ENCODE measurements around the gene MRC2.

MRC2 gene

GRCh38 chr17:62664336-62665120 lies 37.1 kb downstream of the MRC2 start:
- Histone ChIP-seq H3K9me3 (ENCODE audit: insufficient read depth, low read length, severe bottlenecking) (peaks cover 10% of the 10 kb centered on the region), H3K79me2 (ENCODE audit: insufficient read depth, low read length) (no peaks in the 10 kb centered on the region), H3K4me1 (ENCODE audit: insufficient read depth, low read length) (no peaks in the 10 kb centered on the region), H3K9ac (ENCODE audit: low read depth, low read length) (no peak overlapping the region), H3K4me3 (ENCODE audit: low read depth in 1 of 2, low read length in 2 of 2) (no peak overlapping the region), H3K27me3 (ENCODE audit: insufficient read depth, low read length, poor library complexity) (no peaks in the 10 kb centered on the region), H3K36me3 (ENCODE audit: insufficient read depth, low read length) (no peaks in the 10 kb centered on the region), H3K4me2 (ENCODE audit: insufficient read depth, low read length) (no peak overlapping the region), H4K20me1 (ENCODE audit: insufficient read depth, low read length) (no peaks in the 10 kb centered on the region), H3K27ac (ENCODE audit: low read length) (no peak overlapping the region), H2AFZ (ENCODE audit: low read depth, low read length) (no peak overlapping the region)
- TF ChIP-seq, protein P1, sequence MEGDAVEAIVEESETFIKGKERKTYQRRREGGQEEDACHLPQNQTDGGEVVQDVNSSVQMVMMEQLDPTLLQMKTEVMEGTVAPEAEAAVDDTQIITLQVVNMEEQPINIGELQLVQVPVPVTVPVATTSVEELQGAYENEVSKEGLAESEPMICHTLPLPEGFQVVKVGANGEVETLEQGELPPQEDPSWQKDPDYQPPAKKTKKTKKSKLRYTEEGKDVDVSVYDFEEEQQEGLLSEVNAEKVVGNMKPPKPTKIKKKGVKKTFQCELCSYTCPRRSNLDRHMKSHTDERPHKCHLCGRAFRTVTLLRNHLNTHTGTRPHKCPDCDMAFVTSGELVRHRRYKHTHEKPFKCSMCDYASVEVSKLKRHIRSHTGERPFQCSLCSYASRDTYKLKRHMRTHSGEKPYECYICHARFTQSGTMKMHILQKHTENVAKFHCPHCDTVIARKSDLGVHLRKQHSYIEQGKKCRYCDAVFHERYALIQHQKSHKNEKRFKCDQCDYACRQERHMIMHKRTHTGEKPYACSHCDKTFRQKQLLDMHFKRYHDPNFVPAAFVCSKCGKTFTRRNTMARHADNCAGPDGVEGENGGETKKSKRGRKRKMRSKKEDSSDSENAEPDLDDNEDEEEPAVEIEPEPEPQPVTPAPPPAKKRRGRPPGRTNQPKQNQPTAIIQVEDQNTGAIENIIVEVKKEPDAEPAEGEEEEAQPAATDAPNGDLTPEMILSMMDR (IDR thresholded peaks at IDR 0.05; ENCODE audit: borderline replicate concordance, extremely low read depth, low read length, poor library complexity, severe bottlenecking), result no peak
- no peak for TF ChIP-seq EZH2 (IDR thresholded peaks at IDR 0.05; ENCODE audit: borderline replicate concordance, low read depth, low read length, severe bottlenecking)
- ATAC-seq (ENCODE audit: insufficient read depth, low read depth), result no peak
- DNase-seq, result no peak

DNA sequence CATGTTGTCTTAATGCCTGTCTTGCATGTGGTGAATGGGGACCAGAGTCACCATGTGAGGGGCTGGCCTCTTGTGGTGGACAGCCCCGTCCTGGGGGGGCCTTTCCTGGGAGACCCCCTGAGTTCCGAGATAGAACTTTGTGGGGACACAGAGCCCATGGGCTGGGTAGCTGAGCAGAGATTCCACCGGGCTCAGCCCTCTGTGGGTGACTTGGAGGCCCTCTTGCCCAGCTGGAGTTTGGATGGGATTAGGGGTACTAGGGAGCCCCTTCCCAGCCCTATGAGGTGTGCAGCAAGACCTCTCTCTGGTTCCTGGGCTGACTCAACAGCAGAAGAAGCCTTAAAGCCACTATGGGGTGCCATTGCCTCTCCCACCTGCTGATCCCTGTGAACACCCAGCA lies 38.1 kb downstream of the MRC2 start:
- H2AFZ ChIP-seq (ENCODE audit: low read depth, low read length), result no peak overlapping the region
- ATAC-seq (ENCODE audit: insufficient read depth, low read depth) (no peak), DNase-seq (no peak)
- H3K36me3 ChIP-seq (ENCODE audit: insufficient read depth, low read length), result no peaks in the 10 kb centered on the region
- H3K9ac ChIP-seq (ENCODE audit: low read depth, low read length), result no peak overlapping the region
- H3K27ac ChIP-seq (ENCODE audit: low read length), result no peak overlapping the region
- no peak overlapping the region for H3K4me2 ChIP-seq (ENCODE audit: insufficient read depth, low read length)
- TF ChIP-seq EZH2 (IDR thresholded peaks at IDR 0.05; ENCODE audit: borderline replicate concordance, low read depth, low read length, severe bottlenecking), result no peak
- TF ChIP-seq, protein P1 (IDR thresholded peaks at IDR 0.05; ENCODE audit: borderline replicate concordance, extremely low read depth, low read length, poor library complexity, severe bottlenecking), result no peak
- H3K4me3 ChIP-seq (ENCODE audit: low read depth in 1 of 2, low read length in 2 of 2), result no peak overlapping the region
- H3K4me1 ChIP-seq (ENCODE audit: insufficient read depth, low read length), result no peaks in the 10 kb centered on the region
- no peaks in the 10 kb centered on the region for H4K20me1 ChIP-seq (ENCODE audit: insufficient read depth, low read length)
- peaks cover 5% of the 10 kb centered on the region for H3K9me3 ChIP-seq (ENCODE audit: insufficient read depth, low read length, severe bottlenecking)
- H3K79me2 ChIP-seq (ENCODE audit: insufficient read depth, low read length), result no peaks in the 10 kb centered on the region
- H3K27me3 ChIP-seq (ENCODE audit: insufficient read depth, low read length, poor library complexity), result no peaks in the 10 kb centered on the region

GRCh38 chr17:62666061-62666800 lies 38.8 kb downstream of the MRC2 start:
- Histone ChIP-seq H3K27me3 (ENCODE audit: insufficient read depth, low read length, poor library complexity) (no peaks in the 10 kb centered on the region), H3K9ac (ENCODE audit: low read depth, low read length) (no peak overlapping the region), H4K20me1 (ENCODE audit: insufficient read depth, low read length) (no peaks in the 10 kb centered on the region), H3K4me3 (ENCODE audit: low read depth in 1 of 2, low read length in 2 of 2) (no peak overlapping the region), H3K36me3 (ENCODE audit: insufficient read depth, low read length) (no peaks in the 10 kb centered on the region), H2AFZ (ENCODE audit: low read depth, low read length) (no peak overlapping the region), H3K27ac (ENCODE audit: low read length) (no peak overlapping the region), H3K79me2 (ENCODE audit: insufficient read depth, low read length) (no peaks in the 10 kb centered on the region), H3K4me1 (ENCODE audit: insufficient read depth, low read length) (no peaks in the 10 kb centered on the region), H3K9me3 (ENCODE audit: insufficient read depth, low read length, severe bottlenecking) (no peaks in the 10 kb centered on the region), H3K4me2 (ENCODE audit: insufficient read depth, low read length) (no peak overlapping the region)
- no peak for DNase-seq
- no peak for ATAC-seq (ENCODE audit: insufficient read depth, low read depth)
- TF ChIP-seq, protein P1 (IDR thresholded peaks at IDR 0.05; ENCODE audit: borderline replicate concordance, extremely low read depth, low read length, poor library complexity, severe bottlenecking), result no peak
- TF ChIP-seq EZH2 (IDR thresholded peaks at IDR 0.05; ENCODE audit: borderline replicate concordance, low read depth, low read length, severe bottlenecking), result no peak
